Hepatocyte (in vitro differentiated cells): Measurements from ENCODE around the gene CTNNA3.

Source experiments
- EZH2 ChIP-seq: fragments of 200-600 bp; sonication (generic); IDR thresholded peaks from 2 replicates; pipeline ENCODE4 v1.6.1; 2016; ENCODE audit warnings: antibody characterized with exemption, mild to moderate bottlenecking, borderline replicate concordance
- EZH2phosphoT487 ChIP-seq: fragments of 200-600 bp; sonication (generic); IDR thresholded peaks from one replicate; pipeline ENCODE4 v1.6.1; 2018; ENCODE audit warnings: antibody characterized with exemption, mild to moderate bottlenecking, low read depth, moderate library complexity; ENCODE audit not compliant: unreplicated experiment, severe bottlenecking
- TF ChIP-seq, protein P1 (sequence below): fragments of 200-600 bp; sonication (generic); IDR thresholded peaks from 2 replicates; pipeline ENCODE4 v1.5.1; 2016; ENCODE audit warnings: antibody characterized with exemption, mild to moderate bottlenecking; ENCODE audit not compliant: poor library complexity

DNA sequence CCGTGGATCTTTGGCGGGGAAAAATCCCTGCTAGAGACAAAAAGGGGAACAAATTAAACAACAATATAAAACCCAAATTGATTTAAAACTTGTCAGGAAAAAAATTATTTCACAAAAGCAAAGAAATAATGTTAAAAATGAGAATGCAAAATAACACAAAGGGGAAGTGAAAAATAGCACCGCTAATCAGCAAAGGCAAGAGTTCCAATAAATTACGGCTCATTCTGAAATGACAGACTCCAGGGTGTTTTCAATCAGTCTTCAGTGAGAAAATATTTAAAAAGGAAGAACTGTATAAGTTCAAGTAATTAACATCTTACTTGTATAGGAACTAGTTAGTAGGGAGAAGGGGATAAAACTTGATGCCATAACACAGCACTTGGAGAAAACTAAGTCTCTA, 433.3 kb downstream of the CTNNA3 start:
- TF ChIP-seq, protein P1, sequence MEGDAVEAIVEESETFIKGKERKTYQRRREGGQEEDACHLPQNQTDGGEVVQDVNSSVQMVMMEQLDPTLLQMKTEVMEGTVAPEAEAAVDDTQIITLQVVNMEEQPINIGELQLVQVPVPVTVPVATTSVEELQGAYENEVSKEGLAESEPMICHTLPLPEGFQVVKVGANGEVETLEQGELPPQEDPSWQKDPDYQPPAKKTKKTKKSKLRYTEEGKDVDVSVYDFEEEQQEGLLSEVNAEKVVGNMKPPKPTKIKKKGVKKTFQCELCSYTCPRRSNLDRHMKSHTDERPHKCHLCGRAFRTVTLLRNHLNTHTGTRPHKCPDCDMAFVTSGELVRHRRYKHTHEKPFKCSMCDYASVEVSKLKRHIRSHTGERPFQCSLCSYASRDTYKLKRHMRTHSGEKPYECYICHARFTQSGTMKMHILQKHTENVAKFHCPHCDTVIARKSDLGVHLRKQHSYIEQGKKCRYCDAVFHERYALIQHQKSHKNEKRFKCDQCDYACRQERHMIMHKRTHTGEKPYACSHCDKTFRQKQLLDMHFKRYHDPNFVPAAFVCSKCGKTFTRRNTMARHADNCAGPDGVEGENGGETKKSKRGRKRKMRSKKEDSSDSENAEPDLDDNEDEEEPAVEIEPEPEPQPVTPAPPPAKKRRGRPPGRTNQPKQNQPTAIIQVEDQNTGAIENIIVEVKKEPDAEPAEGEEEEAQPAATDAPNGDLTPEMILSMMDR, result no peak
- TF ChIP-seq EZH2 (no peak), EZH2phosphoT487 (no peak)
